ENCODE data around the gene TNP2. TPM values are rescaled to one million over a fixed set of nuclear protein-coding genes. Genes with fewer than 3 reads are reported as not detected.

Gene TNP2
- total RNA-seq, 6 donors from 2014 or later = not detected

DNA sequence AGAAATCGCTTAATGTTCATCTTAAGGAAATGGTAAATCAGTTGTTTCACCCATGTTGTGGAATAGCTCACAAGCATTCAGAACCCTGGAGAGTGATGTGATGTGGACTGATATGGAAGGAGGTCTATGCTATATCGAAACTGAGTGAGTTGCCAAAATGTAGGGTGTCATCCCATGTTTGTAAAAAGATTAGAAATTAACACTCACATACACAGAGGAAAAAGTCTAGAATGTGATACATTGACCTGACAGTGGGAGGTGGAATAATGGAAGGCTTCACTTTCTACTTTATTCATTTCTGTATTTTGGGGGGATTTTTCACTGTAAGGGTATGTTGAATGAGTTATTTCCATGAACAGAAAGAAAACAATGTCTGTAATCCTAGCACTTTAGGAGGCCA lies 16.7 kb upstream of the TNP2 start:
- no peaks in the 10 kb centered on the region for H3K36me3 ChIP-seq

DNA sequence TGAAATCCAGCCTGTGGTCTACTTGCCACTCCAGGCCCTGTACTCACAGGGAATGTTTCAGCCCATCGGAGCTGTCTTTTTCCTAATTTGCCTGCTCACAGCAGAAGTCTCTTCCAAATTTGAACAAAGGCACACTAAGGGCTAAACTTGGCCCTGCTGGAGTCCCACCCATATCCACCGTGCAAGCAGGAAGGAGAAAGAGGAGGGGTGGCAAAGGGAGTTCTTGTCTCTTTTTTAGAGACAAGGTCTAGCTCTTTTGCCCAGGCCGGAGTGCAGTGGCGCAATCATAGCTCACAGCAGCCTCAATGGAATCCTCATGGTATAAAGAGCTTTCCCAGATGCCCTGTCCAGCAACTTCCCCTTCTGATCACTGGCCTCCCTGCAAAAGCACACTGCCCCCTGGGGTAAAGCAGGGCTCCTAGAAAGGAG lies 14.7 kb upstream of the TNP2 start:
- Histone ChIP-seq H3K36me3 (no peaks in the 10 kb centered on the region), H3K4me1 (peaks cover 0 to 5% (median 0%) of the 10 kb centered on the region in 4 donors), H3K9me3 (no peaks in the 10 kb centered on the region), H3K4me3 (no peak overlapping the region), H3K27me3 (no peaks in the 10 kb centered on the region), H3K27ac (no peak overlapping the region)
- TF ChIP-seq CTCF (IDR thresholded peaks at IDR 0.05) (no peak), EP300 (IDR thresholded peaks at IDR 0.05) (no peak), POLR2AphosphoS5 (IDR thresholded peaks at IDR 0.05) (no peak), POLR2A (IDR thresholded peaks at IDR 0.05) (no peak)
- DNase-seq (peak in 1 of 2 donors; percentile 42), ATAC-seq (ENCODE audit: low FRiP score in 2 of 2) (no peak)
- 40 to 49% methylated on average over 3 to 4 of the region's 4 CpGs for WGBS, 2 donors

More for the DNA sequence above, 16.7 kb upstream of the TNP2 start:
- no peaks in the 10 kb centered on the region for H3K27me3 ChIP-seq
- H3K4me3 ChIP-seq = no peak overlapping the region
- H3K4me1 ChIP-seq = peaks cover 0 to 6% (median 0%) of the 10 kb centered on the region in 4 donors
- no peak overlapping the region for H3K27ac ChIP-seq
- DNase-seq = no peak
- no peak for ATAC-seq (ENCODE audit: low FRiP score in 2 of 2)
- H3K9me3 ChIP-seq = no peaks in the 10 kb centered on the region
- WGBS, 2 donors = 79 to 87% methylated on average over 2 of the region's 2 CpGs
- TF ChIP-seq CTCF (IDR thresholded peaks at IDR 0.05) = no peak
- no peak for TF ChIP-seq POLR2AphosphoS5 (IDR thresholded peaks at IDR 0.05)
- no peak for TF ChIP-seq POLR2A (IDR thresholded peaks at IDR 0.05)
- no peak for TF ChIP-seq EP300 (IDR thresholded peaks at IDR 0.05)

DNA sequence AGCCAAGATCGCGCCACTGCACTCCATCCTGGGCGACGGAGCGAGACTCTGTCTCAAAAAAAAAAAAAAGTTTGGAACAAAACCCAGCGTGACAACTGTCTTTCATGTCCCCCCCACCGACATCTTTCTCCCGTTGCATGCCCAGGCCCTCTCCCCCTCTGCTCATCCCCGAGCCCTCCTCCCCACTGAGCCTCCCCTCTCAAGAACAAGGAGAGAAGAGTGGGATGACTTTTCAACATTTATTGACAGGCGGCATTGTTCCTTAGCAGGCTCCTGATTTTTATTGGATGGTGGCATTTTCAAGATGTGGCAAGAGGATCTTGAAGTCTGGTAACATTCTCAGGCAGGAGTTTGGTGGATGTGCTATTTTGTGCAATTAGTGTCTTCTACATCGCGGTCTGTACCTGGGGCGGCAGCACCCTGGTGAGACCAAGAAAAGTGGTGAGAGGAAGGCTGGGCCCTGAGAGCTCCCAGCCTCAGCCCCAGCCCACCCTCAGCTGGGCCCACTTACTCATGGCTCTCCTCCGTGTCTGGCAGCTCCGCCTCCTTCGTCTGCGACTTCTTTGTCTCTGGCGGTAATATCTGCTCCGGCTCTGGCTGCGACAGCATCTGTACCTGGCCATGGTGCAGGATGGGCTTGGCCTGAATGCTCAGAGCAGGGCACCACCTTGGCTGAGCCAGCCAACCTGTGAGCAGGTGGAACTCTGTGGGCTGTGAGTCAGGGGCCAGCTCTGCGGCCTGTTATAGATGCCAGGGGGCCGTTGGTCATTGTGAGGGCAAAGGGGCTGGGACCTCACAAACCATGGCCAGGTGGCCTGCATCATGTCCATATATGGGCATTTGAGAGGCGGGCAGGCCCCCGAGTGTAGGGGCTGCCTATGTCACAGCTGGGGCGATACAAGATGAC lies 11.7 kb upstream of the TNP2 start, which contains the start of gene PRM1:
PRM1 (minus strand) TSS at position 715 of the 907 bp plus-strand sequence; CDS start at position 623, 92 bp downstream.
- H3K27me3 ChIP-seq = no peaks in the 10 kb centered on the region
- no peaks in the 10 kb centered on the region for H3K9me3 ChIP-seq
- H3K36me3 ChIP-seq = no peaks in the 10 kb centered on the region
- H3K4me3 ChIP-seq = no peak within 1 kb of the TSS
- DNase-seq (no peak), ATAC-seq (ENCODE audit: low FRiP score in 2 of 2) (no peak)
- TF ChIP-seq POLR2A (IDR thresholded peaks at IDR 0.05) = no peak
- TF ChIP-seq CTCF (IDR thresholded peaks at IDR 0.05) = no peak
- no peak for TF ChIP-seq EP300 (IDR thresholded peaks at IDR 0.05)
- TF ChIP-seq POLR2AphosphoS5 (IDR thresholded peaks at IDR 0.05) = no peak
- peaks cover 0 to 5% (median 0%) of the 10 kb centered on the region in 4 donors for H3K4me1 ChIP-seq
- H3K27ac ChIP-seq = no peak within 1 kb of the TSS
- WGBS, 2 donors = 89 to 91% methylated on average over 22 to 25 of the region's 25 CpGs

DNA sequence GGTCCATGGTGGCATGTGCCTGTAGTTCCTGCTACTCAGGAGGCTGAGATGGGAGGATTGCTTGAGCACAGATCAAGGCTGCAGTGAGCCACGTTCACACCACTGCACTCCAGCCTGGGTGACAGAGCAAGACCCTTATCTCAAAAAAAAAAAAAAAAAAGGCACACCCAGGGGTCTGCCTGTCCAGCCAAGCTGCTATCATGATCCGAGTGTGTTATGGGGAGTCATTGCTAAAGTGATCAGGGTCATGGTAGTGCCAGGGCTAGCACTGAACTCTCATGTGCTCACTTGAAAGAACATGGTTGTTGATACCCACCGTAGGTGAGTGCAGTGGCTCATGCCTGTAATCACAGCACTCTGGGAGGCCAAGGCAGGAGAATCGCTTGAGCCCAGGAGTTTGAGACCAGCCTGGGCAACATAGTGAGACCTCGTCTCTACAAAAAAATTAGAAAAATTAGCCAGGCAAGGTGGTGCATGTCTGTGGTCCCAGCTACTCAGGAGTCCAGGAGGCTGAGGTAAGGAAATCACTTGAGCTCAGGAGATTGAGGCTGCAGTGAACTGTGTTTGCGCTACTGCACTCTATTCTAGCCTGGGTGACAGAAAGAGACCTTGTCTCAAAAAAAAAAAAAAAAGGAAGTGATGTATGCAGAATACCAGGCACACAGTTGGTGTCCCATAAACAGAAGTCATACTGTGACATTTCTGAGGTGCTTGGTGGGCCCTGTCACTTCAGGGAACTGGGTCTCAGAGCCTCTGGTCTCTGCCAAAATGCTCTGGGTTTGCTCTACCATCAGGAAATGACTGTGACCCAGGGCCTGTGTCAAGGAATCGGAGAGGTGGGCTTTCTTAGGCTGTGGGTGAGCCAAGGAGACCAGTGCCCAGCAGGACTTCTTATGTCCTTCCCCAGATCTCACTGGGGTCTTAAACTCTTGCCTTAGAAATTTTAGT lies 9.8 kb upstream of the TNP2 start:
- H3K27me3 ChIP-seq = no peaks in the 10 kb centered on the region
- DNase-seq = no peak
- ATAC-seq (ENCODE audit: low FRiP score in 2 of 2) = no peak
- H3K9me3 ChIP-seq = no peaks in the 10 kb centered on the region
- no peak overlapping the region for H3K4me3 ChIP-seq
- H3K27ac ChIP-seq = no peak overlapping the region
- peaks cover 0 to 5% (median 0%) of the 10 kb centered on the region in 4 donors for H3K4me1 ChIP-seq
- no peaks in the 10 kb centered on the region for H3K36me3 ChIP-seq
- WGBS, 2 donors = 79 to 85% methylated on average over 7 of the region's 7 CpGs
- no peak for TF ChIP-seq EP300 (IDR thresholded peaks at IDR 0.05)
- no peak for TF ChIP-seq POLR2A (IDR thresholded peaks at IDR 0.05)
- no peak for TF ChIP-seq POLR2AphosphoS5 (IDR thresholded peaks at IDR 0.05)
- no peak for TF ChIP-seq CTCF (IDR thresholded peaks at IDR 0.05)

Data from upper lobe of left lung (tissue), 6 donors.